HG03469 (cell line): Measurements from ENCODE around the gene CES2.
"Not testable (repeated sequence)": the region's sequence is repeated elsewhere in the genome, so short reads cannot be mapped to it uniquely, and the experiment has no call there.

Experiments used
- ATAC-seq: cut with Tn5 transposase; IDR thresholded peaks from one replicate; pipeline ENCODE4 v1.9.1; 2021; ENCODE audit warnings: mild to moderate bottlenecking, moderate library complexity, moderate number of reproducible peaks; ENCODE audit not compliant: unreplicated experiment

The CES2 gene

DNA sequence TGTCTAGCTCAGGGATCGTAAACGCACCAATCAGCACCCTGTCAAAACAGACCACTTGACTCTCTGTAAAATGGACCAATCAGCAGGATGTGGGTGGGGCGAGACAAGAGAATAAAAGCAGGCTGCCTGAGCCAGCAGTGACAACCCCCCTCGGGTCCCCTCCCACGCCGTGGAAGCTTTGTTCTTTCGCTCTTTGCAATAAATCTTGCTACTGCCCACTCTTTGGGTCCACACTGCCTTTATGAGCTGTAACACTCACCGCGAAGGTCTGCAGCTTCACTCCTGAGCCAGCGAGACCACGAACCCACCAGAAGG is 39.6 kb downstream of the CES2 start:
- not testable (repeated sequence) for ATAC-seq

GRCh38 chr16:66975302-66975893 is 40.1 kb downstream of the CES2 start:
- no peak for ATAC-seq

DNA sequence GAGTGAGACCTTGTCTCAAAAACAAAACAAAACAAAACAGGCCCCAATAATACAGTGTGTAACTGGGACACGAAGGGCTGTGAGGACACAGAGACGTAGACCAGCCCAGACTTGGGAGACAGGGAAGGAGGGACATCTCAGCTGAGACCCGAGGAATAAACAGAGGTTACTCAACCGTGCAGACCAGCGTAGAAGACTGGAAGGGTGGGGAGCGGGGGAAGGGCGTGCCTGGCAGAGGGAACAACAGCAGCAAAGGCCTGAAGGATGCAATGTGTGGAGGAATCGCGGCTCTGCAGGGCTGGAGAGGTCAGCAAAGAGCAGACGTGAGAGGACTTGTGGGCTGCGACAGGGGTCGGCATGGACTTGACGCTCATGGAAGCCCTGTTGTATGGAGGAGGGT is 41.4 kb downstream of the CES2 start:
- no peak for ATAC-seq

DNA sequence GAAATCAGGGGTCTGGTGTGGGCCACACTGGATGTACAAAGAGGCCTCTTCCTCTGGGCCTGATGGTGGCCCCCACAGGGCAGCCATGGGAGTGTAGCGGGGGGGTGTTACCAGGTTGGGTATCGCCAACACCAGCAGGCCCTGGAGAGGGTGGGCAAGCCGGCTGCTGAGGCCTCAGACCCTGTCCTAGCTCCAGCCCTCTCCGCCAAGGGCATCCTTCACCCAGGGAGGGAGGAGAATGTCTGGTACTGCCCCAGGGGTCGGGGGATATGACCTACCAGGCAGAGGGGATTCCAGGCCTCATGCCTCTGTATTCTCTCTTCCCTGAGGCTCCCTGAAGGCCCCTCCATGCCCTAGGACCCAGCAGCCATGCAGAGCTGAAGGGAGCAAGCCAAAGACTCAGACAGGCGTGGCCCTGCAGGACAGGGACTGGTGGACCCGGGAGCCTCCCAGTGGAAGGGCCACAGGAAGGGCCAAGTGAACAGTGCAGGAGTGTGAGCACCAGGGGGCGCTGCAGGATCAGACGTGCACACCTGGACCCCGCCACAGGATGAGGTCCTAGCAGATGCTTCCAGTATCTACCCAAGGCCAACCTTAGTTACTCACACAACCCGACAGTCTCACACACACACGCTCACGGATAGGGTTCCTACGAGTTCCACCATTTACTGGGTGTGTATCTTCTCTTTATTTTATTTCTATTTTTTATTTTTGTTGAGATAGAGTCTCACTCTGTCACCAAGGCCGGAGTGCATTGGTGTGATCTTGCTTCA is 42.2 kb downstream of the CES2 start:
- ATAC-seq = no peak

GRCh38 chr16:66979011-66979717 is 43.8 kb downstream of the CES2 start:
- no peak for ATAC-seq

GRCh38 chr16:66983033-66983432 is 47.7 kb downstream of the CES2 start:
- ATAC-seq = no peak

DNA sequence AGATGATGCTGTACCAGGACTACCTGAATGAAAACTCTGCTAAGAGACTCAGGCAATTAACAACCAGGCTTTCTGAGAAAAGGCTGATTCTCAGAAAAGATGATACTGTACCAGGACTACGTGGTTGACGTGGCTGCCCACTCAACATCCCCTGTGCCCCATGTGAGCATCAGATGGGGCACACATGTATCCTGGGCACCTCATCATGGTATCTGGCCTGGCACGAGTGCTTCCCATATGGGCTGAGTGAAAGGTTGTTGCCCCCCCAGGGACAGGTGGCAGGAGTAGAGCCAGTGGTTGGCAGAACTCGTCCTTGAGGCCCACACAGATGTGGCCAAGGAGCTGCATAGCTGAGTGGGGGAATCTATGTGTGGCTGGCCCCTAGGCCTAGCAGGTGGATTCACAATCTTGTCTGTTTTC is 49.6 kb downstream of the CES2 start:
- ATAC-seq = no peak

GRCh38 chr16:66986559-66986958 is 51.2 kb downstream of the CES2 start:
- ATAC-seq = no peak

DNA sequence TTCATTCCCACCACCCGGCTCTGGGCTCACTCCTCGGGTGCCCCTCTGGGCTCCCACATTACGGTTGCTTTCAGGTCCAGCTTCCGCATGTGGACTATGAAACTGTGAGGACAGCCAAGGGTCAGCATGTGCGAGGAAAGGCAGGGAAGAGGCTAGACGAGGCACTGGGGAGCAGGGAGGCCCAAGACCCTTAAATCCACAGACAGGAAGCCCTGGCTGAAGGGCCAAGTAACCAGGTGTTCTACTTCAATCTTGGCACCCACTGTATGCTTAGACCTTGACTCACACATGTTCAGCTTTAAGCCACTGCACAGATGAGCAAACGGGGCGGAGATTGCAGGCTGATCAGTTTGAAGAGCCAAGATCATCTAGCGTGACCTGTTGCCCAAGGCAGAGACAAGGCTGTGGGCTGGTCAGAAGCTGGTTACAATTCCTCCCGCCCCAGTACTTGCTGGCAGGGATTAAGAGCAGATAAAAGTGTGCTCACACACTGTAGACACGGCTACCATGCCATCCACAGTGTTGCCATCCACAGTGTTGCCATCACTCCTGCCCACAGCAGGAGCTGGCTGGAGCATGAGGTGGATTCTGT is 53.0 kb downstream of the CES2 start, which contains the start of gene CES4A:
Gene CES4A, plus strand, starts transcription at position 393 of the 592 bp plus-strand sequence. Its CDS starts 184 bp downstream, at position 577.
- ATAC-seq = no peak

GRCh38 chr16:66991545-66992077 is 56.3 kb downstream of the CES2 start:
- ATAC-seq = no peak

- not testable (repeated sequence) for ATAC-seq
Observed at GRCh38 chr16:66993558-66993957, 58.2 kb downstream of the CES2 start.
